Activated CD8-positive, alpha-beta memory T cell treated with anti-CD3 and anti-CD28 coated beads for 4 hours (primary cell): ENCODE results near the gene CFAP54.
"Not testable (repeated sequence)": the region's sequence is repeated elsewhere in the genome, so short reads cannot be mapped to it uniquely, and the experiment has no call there.

Experiments used
- DNase-seq, 2 donors: peaks; one replicate each; pipeline ENCODE4 v3.0.0-alpha.2; 2020; ENCODE audit warnings: low read depth in 2 of 2

The CFAP54 gene

GRCh38 chr12:96474206-96474605 is 15.2 kb upstream of the CFAP54 start:
- no peak for DNase-seq

GRCh38 chr12:96478011-96478410 is 11.4 kb upstream of the CFAP54 start:
- no peak for DNase-seq

- no peak for DNase-seq
Measured at GRCh38 chr12:96482086-96482485, 7.3 kb upstream of the CFAP54 start.

GRCh38 chr12:96483116-96483515 is 6.3 kb upstream of the CFAP54 start:
- DNase-seq: no peak

GRCh38 chr12:96486751-96487613 is 2.4 kb upstream of the CFAP54 start:
- no peak for DNase-seq

GRCh38 chr12:96487634-96488033 is 1.7 kb upstream of the CFAP54 start:
- DNase-seq: no peak

- DNase-seq: no peak
Measured at GRCh38 chr12:96493106-96493505, 3.7 kb downstream of the CFAP54 start.

GRCh38 chr12:96494154-96494553 is 4.8 kb downstream of the CFAP54 start:
- DNase-seq: not testable (repeated sequence)

GRCh38 chr12:96495155-96495554 is 5.8 kb downstream of the CFAP54 start:
- no peak for DNase-seq

- DNase-seq: no peak
Measured at GRCh38 chr12:96495841-96496545, 6.6 kb downstream of the CFAP54 start.

GRCh38 chr12:96496944-96497343 is 7.6 kb downstream of the CFAP54 start:
- DNase-seq: no peak

GRCh38 chr12:96497855-96498254 is 8.5 kb downstream of the CFAP54 start:
- no peak for DNase-seq

- no peak for DNase-seq
Measured at GRCh38 chr12:96500693-96501092, 11.3 kb downstream of the CFAP54 start.

- peak in 1 of 2 donors; percentile 9 for DNase-seq
Measured at GRCh38 chr12:96501133-96501761, 11.9 kb downstream of the CFAP54 start.

GRCh38 chr12:96501908-96502307 is 12.5 kb downstream of the CFAP54 start:
- DNase-seq: no peak

- DNase-seq: no peak
Measured at GRCh38 chr12:96502477-96502876, 13.1 kb downstream of the CFAP54 start.

- DNase-seq: no peak
Measured at GRCh38 chr12:96502949-96503532, 13.7 kb downstream of the CFAP54 start.

GRCh38 chr12:96503976-96504375 is 14.6 kb downstream of the CFAP54 start:
- DNase-seq: no peak

- no peak for DNase-seq
Measured at GRCh38 chr12:96506776-96507175, 17.4 kb downstream of the CFAP54 start.

GRCh38 chr12:96510306-96510764 is 21.0 kb downstream of the CFAP54 start:
- no peak for DNase-seq

GRCh38 chr12:96513166-96513565 is 23.8 kb downstream of the CFAP54 start:
- no peak for DNase-seq

- DNase-seq: no peak
Measured at GRCh38 chr12:96513681-96514080, 24.3 kb downstream of the CFAP54 start.
